Lower lobe of right lung (tissue), 2 donors: ENCODE data around the gene TBC1D14. TPM values are rescaled to one million over a fixed set of nuclear protein-coding genes. Genes with fewer than 3 reads are reported as not detected.

ENCODE experiments used
- ATAC-seq, 2 donors: fragments of 200-7000 bp; cut with Tn5 transposase; one replicate each; pipeline ENCODE4 v1.9.1; 2020 to 2022; ENCODE audit warnings: mild to moderate bottlenecking in 2 of 2, moderate library complexity in 2 of 2
- DNase-seq: peaks from one replicate; pipeline ENCODE4 v3.0.0-alpha.2; 2020
- H3K27ac ChIP-seq: fragments of 200-600 bp; one replicate; pipeline ENCODE4 v1.8.0; 2022
- H3K27me3 ChIP-seq: fragments of 200-600 bp; one replicate; pipeline ENCODE4 v1.8.0; 2022; ENCODE audit warnings: low read depth
- H3K36me3 ChIP-seq: fragments of 200-600 bp; one replicate; pipeline ENCODE4 v1.8.0; 2022; ENCODE audit warnings: mild to moderate bottlenecking
- H3K4me1 ChIP-seq: fragments of 200-600 bp; one replicate; pipeline ENCODE4 v1.8.0; 2022
- H3K4me3 ChIP-seq: fragments of 200-600 bp; one replicate; pipeline ENCODE4 v1.8.0; 2022; ENCODE audit warnings: mild to moderate bottlenecking
- H3K9me3 ChIP-seq: fragments of 200-600 bp; one replicate; pipeline ENCODE4 v1.8.0; 2022
- intact Hi-C: fragments of 100-400 bp; cut with DNase I; formaldehyde crosslinking; loops from one replicate; pipeline ENCODE4 v1.11.0; 2022
- total RNA-seq: library from RNA; stranded (reverse); fragmentation: NEBNext Ultra II Directional; extraction: Animal tissue kit (Norgen Biotek cat#: 25700); gene quantifications from one replicate; pipeline ENCODE4 v1.2.1, GENCODE V29; 2021
- TF ChIP-seq, protein P1 (sequence below): fragments of 200-600 bp; IDR thresholded peaks from one replicate; pipeline ENCODE4 v1.8.0; 2022; ENCODE audit warnings: antibody characterized with exemption, mild to moderate bottlenecking
- donor health status: DM: no; HTN: yes; CAD: no; lungs with severe emphysema.

Gene TBC1D14
- total RNA-seq, 1 donor from 2014 or later, result 60.7 TPM

DNA sequence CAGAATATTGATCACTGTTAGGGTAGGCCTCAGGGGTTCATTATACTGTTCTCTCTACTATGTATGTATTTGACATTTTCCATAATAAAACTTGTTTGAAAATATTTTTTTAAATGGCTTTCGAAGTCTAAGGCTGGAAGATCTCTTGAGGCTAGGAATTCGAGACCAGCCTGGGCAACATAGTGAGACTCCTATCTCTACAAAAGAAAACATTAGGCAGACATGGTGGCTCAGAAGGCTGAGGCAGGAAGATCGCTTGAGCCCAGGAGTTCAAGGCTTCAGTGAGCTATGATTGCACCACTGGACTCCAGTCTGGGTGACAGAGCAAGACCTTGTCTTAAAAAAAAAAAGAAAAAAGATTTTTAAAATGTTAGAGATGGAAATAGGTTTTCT is 15.5 kb upstream of the TBC1D14 start:
- Histone ChIP-seq H3K4me3 (no peak overlapping the region), H3K9me3 (no peaks in the 10 kb centered on the region), H3K36me3 (no peaks in the 10 kb centered on the region), H3K4me1 (peaks cover 21% of the 10 kb centered on the region), H3K27me3 (no peaks in the 10 kb centered on the region), H3K27ac (no peak overlapping the region)
- DNase-seq (no peak), ATAC-seq (no peak)
- intact Hi-C loops, result no loop called here
- TF ChIP-seq, protein P1, sequence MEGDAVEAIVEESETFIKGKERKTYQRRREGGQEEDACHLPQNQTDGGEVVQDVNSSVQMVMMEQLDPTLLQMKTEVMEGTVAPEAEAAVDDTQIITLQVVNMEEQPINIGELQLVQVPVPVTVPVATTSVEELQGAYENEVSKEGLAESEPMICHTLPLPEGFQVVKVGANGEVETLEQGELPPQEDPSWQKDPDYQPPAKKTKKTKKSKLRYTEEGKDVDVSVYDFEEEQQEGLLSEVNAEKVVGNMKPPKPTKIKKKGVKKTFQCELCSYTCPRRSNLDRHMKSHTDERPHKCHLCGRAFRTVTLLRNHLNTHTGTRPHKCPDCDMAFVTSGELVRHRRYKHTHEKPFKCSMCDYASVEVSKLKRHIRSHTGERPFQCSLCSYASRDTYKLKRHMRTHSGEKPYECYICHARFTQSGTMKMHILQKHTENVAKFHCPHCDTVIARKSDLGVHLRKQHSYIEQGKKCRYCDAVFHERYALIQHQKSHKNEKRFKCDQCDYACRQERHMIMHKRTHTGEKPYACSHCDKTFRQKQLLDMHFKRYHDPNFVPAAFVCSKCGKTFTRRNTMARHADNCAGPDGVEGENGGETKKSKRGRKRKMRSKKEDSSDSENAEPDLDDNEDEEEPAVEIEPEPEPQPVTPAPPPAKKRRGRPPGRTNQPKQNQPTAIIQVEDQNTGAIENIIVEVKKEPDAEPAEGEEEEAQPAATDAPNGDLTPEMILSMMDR, result no peak

DNA sequence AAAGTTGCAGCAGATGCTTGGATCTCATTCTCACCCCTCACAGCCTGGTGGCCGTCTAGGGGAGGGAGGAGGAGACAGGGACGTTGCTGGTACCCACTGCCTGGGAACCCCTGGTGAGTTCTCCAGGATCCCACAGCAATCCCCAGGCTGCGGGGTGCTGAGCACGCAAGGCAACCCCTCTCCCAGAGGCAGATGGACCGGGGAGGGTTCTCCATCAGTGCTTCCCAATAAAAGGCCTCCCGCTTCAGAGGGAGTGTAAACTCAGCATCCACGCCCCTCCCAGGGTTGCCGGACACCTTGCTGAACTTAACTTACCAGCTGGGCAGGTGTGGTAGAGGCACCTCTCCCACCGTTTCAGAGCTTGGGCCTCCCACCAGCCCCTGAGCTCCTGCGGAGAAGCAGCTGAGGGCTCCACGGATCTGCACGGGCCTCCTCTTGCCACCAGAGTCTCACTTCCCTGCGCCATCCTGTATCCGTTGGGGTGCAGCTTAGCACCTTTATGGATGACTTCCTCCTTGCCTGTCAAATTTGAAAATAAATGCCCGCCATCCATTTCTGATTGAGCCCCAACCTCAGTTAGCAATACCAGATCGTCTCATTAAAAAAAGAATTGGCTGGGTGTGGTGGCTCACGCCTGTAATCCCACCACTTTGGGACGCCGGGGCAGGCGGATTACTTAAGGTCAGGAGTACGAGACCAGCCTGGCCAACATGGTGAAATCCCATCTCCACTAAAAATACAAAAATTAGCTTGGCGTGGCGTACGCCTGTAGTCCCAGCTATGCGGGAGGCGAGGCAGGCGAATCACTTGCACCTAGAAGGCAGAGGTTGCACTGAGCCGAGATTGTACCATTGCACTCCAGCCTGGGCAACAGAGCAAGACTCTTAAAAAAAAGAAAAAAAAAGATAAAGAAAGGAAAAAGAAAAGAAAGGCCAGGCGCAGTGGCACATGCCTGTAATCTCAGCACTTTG is 14.8 kb upstream of the TBC1D14 start:
- no peaks in the 10 kb centered on the region for H3K36me3 ChIP-seq
- intact Hi-C loops, result no loop called here
- DNase-seq, result no peak
- H3K9me3 ChIP-seq, result no peaks in the 10 kb centered on the region
- no peak overlapping the region for H3K27ac ChIP-seq
- ATAC-seq, result no peak
- H3K27me3 ChIP-seq, result no peaks in the 10 kb centered on the region
- TF ChIP-seq, protein P1, result no peak
- no peak overlapping the region for H3K4me3 ChIP-seq
- H3K4me1 ChIP-seq, result peaks cover 21% of the 10 kb centered on the region

DNA sequence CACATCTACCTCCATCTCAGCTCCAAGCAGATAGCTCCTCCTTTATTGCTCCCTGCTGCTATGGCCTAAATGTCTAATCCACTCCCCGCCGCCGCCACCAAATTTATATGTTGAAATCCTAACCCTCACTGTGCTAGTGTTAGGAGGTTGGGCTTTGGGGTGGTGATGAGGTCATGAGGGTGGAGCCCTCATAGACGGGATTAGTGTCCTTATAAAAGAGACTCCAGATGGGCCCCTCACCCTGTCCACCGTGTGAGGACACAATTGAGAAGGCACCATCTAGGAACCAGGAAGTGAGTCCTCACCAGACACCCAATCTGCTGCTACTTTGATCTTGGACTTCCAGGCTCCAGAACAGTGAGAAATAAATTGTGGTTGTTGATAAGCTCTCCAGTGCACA is 13.6 kb upstream of the TBC1D14 start:
- Histone ChIP-seq H3K9me3 (no peaks in the 10 kb centered on the region), H3K36me3 (no peaks in the 10 kb centered on the region), H3K4me1 (peaks cover 21% of the 10 kb centered on the region), H3K27ac (no peak overlapping the region), H3K27me3 (no peaks in the 10 kb centered on the region), H3K4me3 (no peak overlapping the region)
- DNase-seq (no peak), ATAC-seq (no peak)
- TF ChIP-seq, protein P1, result no peak
- intact Hi-C loops, result no loop called here

DNA sequence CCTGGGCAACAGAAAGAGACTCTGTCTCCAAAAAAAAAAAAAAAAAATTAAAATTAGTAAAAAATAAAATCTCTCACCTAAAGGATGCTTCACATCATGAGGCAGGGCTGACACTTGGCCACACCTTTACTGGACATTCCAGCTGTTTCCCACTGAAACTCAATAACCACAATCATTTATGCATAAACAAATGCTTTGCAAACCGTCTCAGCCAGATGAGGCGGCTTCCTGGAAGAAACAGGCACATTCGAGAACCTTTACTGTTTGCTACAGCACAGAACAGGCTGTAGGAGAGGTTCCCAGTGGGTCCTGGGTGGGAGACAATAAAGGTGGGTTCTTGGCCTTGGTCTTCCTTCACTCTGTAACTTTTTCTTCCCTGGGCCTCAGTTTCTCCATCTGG is 10.9 kb upstream of the TBC1D14 start:
- intact Hi-C loops, result no loop called here
- no peaks in the 10 kb centered on the region for H3K4me1 ChIP-seq
- no peaks in the 10 kb centered on the region for H3K9me3 ChIP-seq
- ATAC-seq (no peak), DNase-seq (no peak)
- no peak overlapping the region for H3K4me3 ChIP-seq
- TF ChIP-seq, protein P1, result no peak
- peaks cover 3% of the 10 kb centered on the region for H3K27me3 ChIP-seq
- no peaks in the 10 kb centered on the region for H3K36me3 ChIP-seq
- H3K27ac ChIP-seq, result no peak overlapping the region

DNA sequence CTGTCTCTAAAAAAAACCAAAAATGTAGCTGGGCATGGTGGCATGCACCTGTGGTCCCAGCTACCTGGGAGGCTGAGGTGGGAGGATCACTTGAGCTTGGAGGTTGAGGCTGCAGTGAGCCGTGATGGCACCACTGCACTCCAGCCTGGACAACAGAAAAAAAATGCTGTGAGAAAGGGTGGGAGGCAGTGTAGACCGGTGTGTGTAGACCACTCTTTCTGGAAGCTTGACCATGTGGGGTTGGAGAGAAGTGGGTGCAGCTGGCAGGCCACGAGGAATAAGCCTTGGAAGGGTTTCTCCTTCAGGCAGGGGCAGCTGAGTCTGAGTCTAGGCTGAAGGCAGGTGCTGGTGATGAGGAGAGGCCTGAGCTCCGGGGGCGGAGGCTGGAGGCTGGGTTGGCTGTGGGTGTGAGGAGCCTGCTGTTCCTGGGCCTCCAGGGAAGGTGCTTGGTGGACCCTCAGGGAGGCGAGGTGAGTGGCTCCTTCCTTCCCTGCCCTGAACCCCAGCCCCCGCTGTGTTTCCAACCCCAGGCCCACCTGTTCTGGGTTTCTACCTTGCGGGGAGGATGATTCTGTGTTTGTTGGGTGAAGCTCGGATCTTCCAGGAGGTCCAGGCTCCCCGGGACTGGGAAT is 9.3 kb upstream of the TBC1D14 start:
- Histone ChIP-seq H3K9me3 (no peaks in the 10 kb centered on the region), H3K27ac (no peak overlapping the region), H3K4me3 (no peak overlapping the region), H3K4me1 (no peaks in the 10 kb centered on the region), H3K36me3 (no peaks in the 10 kb centered on the region), H3K27me3 (peaks cover 3% of the 10 kb centered on the region)
- intact Hi-C loops, result no loop called here
- ATAC-seq (no peak), DNase-seq (no peak)
- TF ChIP-seq, protein P1, result no peak
